ENCODE measurements around the gene MAGEB6.
"Not testable (repeated sequence)": the region's sequence is repeated elsewhere in the genome, so short reads cannot be mapped to it uniquely, and the experiment has no call there.

The MAGEB6 gene

GRCh38 chrX:26192204-26192603, at the start of gene MAGEB6:
TSS of gene MAGEB6 (plus strand) at chrX:26192440. CDS start at chrX:26193847, 1,407 bp downstream.
- DNase-seq (ENCODE audit: low read depth in 2 of 2) = no peak

- no peak for DNase-seq (ENCODE audit: low read depth in 2 of 2)
Observed at GRCh38 chrX:26146024-26146423, 46.2 kb upstream of the MAGEB6 start.

- DNase-seq (ENCODE audit: low read depth in 2 of 2) = no peak
Observed at GRCh38 chrX:26160301-26160700, 31.9 kb upstream of the MAGEB6 start, which contains the start of gene MAGEB6B. TSS of gene MAGEB6B (plus strand) at chrX:26160601. CDS start at chrX:26160601, 0 bp downstream.

GRCh38 chrX:26203561-26203960, 11.3 kb downstream of the MAGEB6 start:
- no peak for DNase-seq (ENCODE audit: low read depth in 2 of 2)

GRCh38 chrX:26204717-26205116, 12.5 kb downstream of the MAGEB6 start:
- not testable (repeated sequence) for DNase-seq (ENCODE audit: low read depth in 2 of 2)

GRCh38 chrX:26208012-26208411, 15.8 kb downstream of the MAGEB6 start:
- no peak for DNase-seq (ENCODE audit: low read depth in 2 of 2)

GRCh38 chrX:26215869-26216268, 23.6 kb downstream of the MAGEB6 start, which contains the start of gene MAGEB5:
TSS of gene MAGEB5 (plus strand) at chrX:26216169. CDS start at chrX:26217302, 1,133 bp downstream.
- DNase-seq (ENCODE audit: low read depth in 2 of 2) = no peak

GRCh38 chrX:26219351-26219750, 27.1 kb downstream of the MAGEB6 start:
- no peak for DNase-seq (ENCODE audit: low read depth in 2 of 2)

- no peak for DNase-seq (ENCODE audit: low read depth in 2 of 2)
Observed at GRCh38 chrX:26234177-26234576, 41.9 kb downstream of the MAGEB6 start.
